Mesenchymal stem cell (in vitro differentiated cells and primary cell): Measurements from ENCODE around the gene YAF2.

Source experiments
- DNase-seq: peaks from one replicate; pipeline ENCODE4 v3.0.0-alpha.2; 2013
- H2AFZ ChIP-seq: one replicate; pipeline ENCODE4 v1.6.1; 2013; ENCODE audit warnings: low read depth, mild to moderate bottlenecking, control low read depth, inconsistent platforms, low read length, moderate library complexity
- H2AK5ac ChIP-seq: 2 replicates; pipeline ENCODE4 v1.6.1; 2013; ENCODE audit warnings: low read length, moderate library complexity, mild to moderate bottlenecking, inconsistent platforms; ENCODE audit not compliant: severe bottlenecking
- H2BK120ac ChIP-seq: one replicate; pipeline ENCODE4 v1.6.1; 2013; ENCODE audit warnings: low read depth, mild to moderate bottlenecking, inconsistent platforms, low read length, moderate library complexity
- H2BK12ac ChIP-seq, 2 experiments: one replicate each; pipeline ENCODE4 v1.6.1; 2013; ENCODE audit warnings: inconsistent platforms in 2 of 2, low read length in 2 of 2, mild to moderate bottlenecking in 2 of 2, moderate library complexity in 2 of 2, control low read depth in 1 of 2
- H2BK15ac ChIP-seq: one replicate; pipeline ENCODE4 v1.6.1; 2013; ENCODE audit warnings: mild to moderate bottlenecking, low read depth, inconsistent platforms; ENCODE audit not compliant: poor library complexity, severe bottlenecking
- H2BK5ac ChIP-seq: 2 replicates; pipeline ENCODE4 v1.6.1; 2013; ENCODE audit warnings: low read depth, mild to moderate bottlenecking, low read length, control low read depth, inconsistent platforms; ENCODE audit not compliant: poor library complexity, severe bottlenecking
- H3K14ac ChIP-seq, 2 experiments: one replicate each; pipeline ENCODE4 v1.6.1; 2013; ENCODE audit warnings: inconsistent platforms in 2 of 2, low read length in 2 of 2, control low read depth in 1 of 2, mild to moderate bottlenecking in 1 of 2, moderate library complexity in 1 of 2
- H3K18ac ChIP-seq, 2 experiments: one replicate each; pipeline ENCODE4 v1.6.1; 2013; ENCODE audit warnings: inconsistent platforms in 2 of 2, low read length in 2 of 2, control low read depth in 1 of 2, low read depth in 1 of 2, mild to moderate bottlenecking in 1 of 2
- H3K23ac ChIP-seq, 2 experiments: one replicate each; pipeline ENCODE4 v1.6.1; 2013; ENCODE audit warnings: inconsistent platforms in 2 of 2, low read length in 2 of 2, mild to moderate bottlenecking in 2 of 2, moderate library complexity in 2 of 2, control low read depth in 1 of 2
- H3K27ac ChIP-seq: 2 replicates; pipeline ENCODE4 v1.5.1; 2013; ENCODE audit warnings: mild to moderate bottlenecking, moderate library complexity, low read length, control low read depth, inconsistent platforms; ENCODE audit not compliant: poor library complexity, severe bottlenecking
- H3K27me3 ChIP-seq, 2 experiments: 2 replicates each; pipeline versions ENCODE4 v1.6.1 to v1.7.0; 2013; ENCODE audit warnings: low read length in 2 of 2, mild to moderate bottlenecking in 2 of 2, moderate library complexity in 2 of 2, control low read depth in 1 of 2, inconsistent platforms in 1 of 2; ENCODE audit not compliant: control insufficient read depth in 1 of 2, insufficient read depth in 1 of 2
- H3K36me3 ChIP-seq, 2 experiments: 2 replicates each; pipeline versions ENCODE4 v1.6.1 to v1.7.0; 2013; ENCODE audit warnings: low read length in 2 of 2, control low read depth in 1 of 2, inconsistent platforms in 1 of 2, low read depth in 1 of 2, mild to moderate bottlenecking in 1 of 2; ENCODE audit not compliant: insufficient read depth in 2 of 2, control insufficient read depth in 1 of 2
- H3K4ac ChIP-seq, 2 experiments: one replicate each; pipeline ENCODE4 v1.6.1; 2013; ENCODE audit warnings: inconsistent platforms in 2 of 2, low read length in 2 of 2, mild to moderate bottlenecking in 2 of 2, moderate library complexity in 2 of 2, control low read depth in 1 of 2, low read depth in 1 of 2
- H3K4me1 ChIP-seq: 2 replicates; pipeline ENCODE4 v1.6.1; 2013; ENCODE audit warnings: low read depth, low read length, control low read depth; ENCODE audit not compliant: control insufficient read depth, insufficient read depth
- H3K4me2 ChIP-seq: 2 replicates; pipeline ENCODE4 v1.6.1; 2013; ENCODE audit warnings: low read length, mild to moderate bottlenecking, inconsistent platforms; ENCODE audit not compliant: poor library complexity, severe bottlenecking
- H3K4me3 ChIP-seq, 2 experiments: 2 replicates each; pipeline versions ENCODE4 v1.5.1 to v1.7.0; 2013; ENCODE audit warnings: low read length in 2 of 2, mild to moderate bottlenecking in 2 of 2, control low read depth in 1 of 2, low read depth in 1 of 2; ENCODE audit not compliant: insufficient read depth in 1 of 2
- H3K79me1 ChIP-seq: replicated peaks from 2 replicates; pipeline ENCODE4 v1.6.1; 2013; ENCODE audit warnings: mild to moderate bottlenecking, control low read depth, low read length, inconsistent platforms; ENCODE audit not compliant: poor library complexity, severe bottlenecking
- H3K9ac ChIP-seq: 2 replicates; pipeline ENCODE4 v1.7.0; 2013; ENCODE audit warnings: mild to moderate bottlenecking, low read length, moderate library complexity
- H3K9me3 ChIP-seq: 2 replicates; pipeline ENCODE4 v1.7.0; 2013; ENCODE audit warnings: mild to moderate bottlenecking, low read length; ENCODE audit not compliant: control insufficient read depth
- H4K8ac ChIP-seq: one replicate; pipeline ENCODE4 v1.6.1; 2013; ENCODE audit warnings: inconsistent platforms, mild to moderate bottlenecking, low read length, moderate library complexity
- H4K91ac ChIP-seq: one replicate; pipeline ENCODE4 v1.6.1; 2013; ENCODE audit warnings: mild to moderate bottlenecking, low read length, inconsistent platforms
- WGBS: methylation state at CpG from one replicate; pipeline ENCODE4 v1.1.7; 2013; ENCODE audit warnings: mixed read lengths; 5-methylcytosine and 5-hydroxymethylcytosine counted together

YAF2 gene

DNA sequence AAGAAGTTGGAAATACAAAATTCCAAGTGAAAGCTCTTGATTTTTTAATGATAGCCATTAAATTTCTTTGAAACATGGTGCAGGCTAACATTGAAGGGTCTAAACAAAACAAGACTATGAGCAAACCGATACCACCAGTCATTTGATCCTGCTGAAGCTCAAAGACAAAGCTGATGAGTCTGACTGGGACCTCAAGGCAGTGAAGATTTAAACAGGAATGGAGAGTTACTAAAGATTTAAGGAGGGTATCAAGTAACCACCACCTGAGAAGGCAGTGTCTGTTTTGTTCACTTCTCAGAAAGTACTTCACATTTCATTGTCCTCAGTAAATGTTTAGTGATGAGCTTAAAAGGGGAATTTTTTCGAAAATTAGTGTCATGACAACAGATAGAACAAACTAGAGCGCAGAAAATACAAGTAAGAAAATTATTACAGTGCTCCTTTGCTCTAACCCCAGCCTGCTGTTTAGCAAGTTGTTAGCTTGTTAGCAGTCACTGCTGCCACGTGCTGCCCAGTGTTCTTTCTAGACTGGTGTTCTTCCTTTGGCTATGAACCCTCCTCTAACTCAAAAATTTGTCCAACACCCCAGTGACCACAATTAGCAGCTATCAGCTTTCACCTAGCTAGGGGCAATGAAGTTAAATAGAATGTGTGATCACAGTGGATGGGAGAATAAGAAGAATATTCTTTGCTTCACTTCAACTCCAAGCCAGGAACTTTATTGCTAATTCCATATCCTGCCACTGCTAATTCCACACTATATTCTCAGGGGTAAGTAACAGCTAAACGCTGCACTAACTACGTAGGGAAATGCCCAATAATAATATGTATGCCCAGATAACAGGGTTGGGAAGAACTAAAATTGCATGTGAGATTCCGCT, 41.1 kb downstream of the YAF2 start:
- WGBS = 95% methylated on average over 5 of the region's 7 CpGs
- Histone ChIP-seq H3K27ac (no peak overlapping the region), H2AFZ (no peak overlapping the region)

GRCh38 chr12:42192686-42193085, 45.4 kb downstream of the YAF2 start:
- H2AFZ ChIP-seq = no peak overlapping the region
- no peaks in the 10 kb centered on the region for H3K27me3 ChIP-seq
- H3K14ac ChIP-seq = no peak overlapping the region
- H3K4me1 ChIP-seq = peaks cover 3% of the 10 kb centered on the region
- H2AK5ac ChIP-seq = no peak overlapping the region
- WGBS = 99% methylated on average over 6 of the region's 6 CpGs
- no peak overlapping the region for H3K4me3 ChIP-seq
- peaks cover 16% of the 10 kb centered on the region for H3K79me1 ChIP-seq
- H3K9me3 ChIP-seq = no peaks in the 10 kb centered on the region
- no peak overlapping the region for H3K23ac ChIP-seq
- H2BK5ac ChIP-seq = no peak overlapping the region
- DNase-seq = no peak
- no peak overlapping the region for H4K91ac ChIP-seq
- no peak overlapping the region for H3K4me2 ChIP-seq
- no peak overlapping the region for H3K9ac ChIP-seq
- H4K8ac ChIP-seq = no peak overlapping the region
- H3K4ac ChIP-seq = no peak overlapping the region
- no peak overlapping the region for H2BK12ac ChIP-seq
- H3K18ac ChIP-seq = no peak overlapping the region
- peaks cover 8 to 45% of the 10 kb centered on the region in 2 experiments for H3K36me3 ChIP-seq
- no peak overlapping the region for H3K27ac ChIP-seq
- H2BK120ac ChIP-seq = no peak overlapping the region
- no peak overlapping the region for H2BK15ac ChIP-seq

More for the DNA sequence above, 41.1 kb downstream of the YAF2 start:
- no peak overlapping the region for H3K9ac ChIP-seq
- no peak overlapping the region for H2BK12ac ChIP-seq
- H3K36me3 ChIP-seq = peaks cover 8 to 58% of the 10 kb centered on the region in 2 experiments
- H3K4me1 ChIP-seq = peaks cover 2% of the 10 kb centered on the region
- H2BK120ac ChIP-seq = no peak overlapping the region
- H2BK5ac ChIP-seq = no peak overlapping the region
- no peak overlapping the region for H4K8ac ChIP-seq
- H3K23ac ChIP-seq = no peak overlapping the region
- no peak overlapping the region for H2BK15ac ChIP-seq
- peaks cover 14% of the 10 kb centered on the region for H3K79me1 ChIP-seq
- H3K4ac ChIP-seq = no peak overlapping the region
- no peak overlapping the region for H3K14ac ChIP-seq
- H3K18ac ChIP-seq = no peak overlapping the region
- DNase-seq = no peak
- H3K4me3 ChIP-seq = no peak overlapping the region
- no peaks in the 10 kb centered on the region for H3K27me3 ChIP-seq
- H2AK5ac ChIP-seq = no peak overlapping the region
- H4K91ac ChIP-seq = no peak overlapping the region
- no peaks in the 10 kb centered on the region for H3K9me3 ChIP-seq
- no peak overlapping the region for H3K4me2 ChIP-seq

- Histone ChIP-seq H2BK12ac (no peak overlapping the region), H3K14ac (no peak overlapping the region), H3K4me2 (no peak overlapping the region), H3K4me3 (no peak overlapping the region), H3K27me3 (no peaks in the 10 kb centered on the region), H2AFZ (no peak overlapping the region), H3K23ac (no peak overlapping the region), H3K27ac (no peak overlapping the region), H4K8ac (no peak overlapping the region), H3K9ac (no peak overlapping the region), H2AK5ac (peak overlapping the region; percentile 51), H3K79me1 (peaks cover 17% of the 10 kb centered on the region), H3K4me1 (peaks cover 3% of the 10 kb centered on the region), H3K9me3 (no peaks in the 10 kb centered on the region), H3K4ac (no peak overlapping the region), H2BK5ac (no peak overlapping the region), H3K18ac (no peak overlapping the region), H3K36me3 (peaks cover 8 to 40% of the 10 kb centered on the region in 2 experiments), H2BK120ac (no peak overlapping the region), H2BK15ac (no peak overlapping the region), H4K91ac (no peak overlapping the region)
- no CpG with 5 or more reads among the region's 1 CpG for WGBS
- no peak for DNase-seq
Observed at GRCh38 chr12:42192258-42192657, 45.8 kb downstream of the YAF2 start.

GRCh38 chr12:42190376-42190775, 47.7 kb downstream of the YAF2 start:
- Histone ChIP-seq H3K9ac (no peak overlapping the region), H4K91ac (no peak overlapping the region), H3K36me3 (peaks cover 8 to 25% of the 10 kb centered on the region in 2 experiments), H3K27me3 (no peaks in the 10 kb centered on the region), H3K27ac (no peak overlapping the region), H3K4me3 (no peak overlapping the region), H3K9me3 (no peaks in the 10 kb centered on the region), H2AFZ (no peak overlapping the region), H3K79me1 (peaks cover 16% of the 10 kb centered on the region), H2BK5ac (no peak overlapping the region), H3K4me1 (peaks cover 3% of the 10 kb centered on the region), H3K4ac (no peak overlapping the region), H4K8ac (no peak overlapping the region), H3K14ac (no peak overlapping the region), H2AK5ac (no peak overlapping the region), H2BK15ac (no peak overlapping the region), H3K4me2 (no peak overlapping the region), H3K18ac (no peak overlapping the region), H2BK12ac (no peak overlapping the region), H3K23ac (no peak overlapping the region), H2BK120ac (no peak overlapping the region)
- DNase-seq = no peak
